Neural cell (in vitro differentiated cells): Measurements from ENCODE around the gene SARNP. TPM values are rescaled to one million over a fixed set of nuclear protein-coding genes. Genes with fewer than 3 reads are reported as not detected.

Source experiments
- H2AFZ ChIP-seq: fragments of 200-600, 300-800 bp; sonication (generic), shearing (Covaris generic); 2 replicates; pipeline ENCODE4 v1.6.0; 2014; ENCODE audit warnings: low read depth, mild to moderate bottlenecking, antibody characterized with exemption, low read length, moderate library complexity
- H3F3A ChIP-seq: fragments of 200-600 bp; shearing (Covaris generic); 2 replicates; pipeline ENCODE4 v1.6.1; 2016; ENCODE audit warnings: mild to moderate bottlenecking, moderate library complexity, mixed read lengths, antibody characterized with exemption, low read length; ENCODE audit not compliant: insufficient read depth, poor library complexity, severe bottlenecking
- H3K27ac ChIP-seq: fragments of 200-600, 300-800 bp; sonication (generic), shearing (Covaris generic); 2 replicates; pipeline ENCODE4 v1.5.1; 2014; ENCODE audit warnings: mild to moderate bottlenecking, low read length, moderate library complexity
- H3K27me3 ChIP-seq: fragments of 300-800, 200-600 bp; sonication (generic), shearing (Covaris generic); 2 replicates; pipeline ENCODE4 v1.6.0; 2014; ENCODE audit warnings: mild to moderate bottlenecking, low read depth, low read length, moderate library complexity; ENCODE audit not compliant: insufficient read depth
- H3K36me3 ChIP-seq: fragments of 300-800, 200-600 bp; sonication (generic), shearing (Covaris generic); 2 replicates; pipeline ENCODE4 v1.5.1; 2014; ENCODE audit warnings: mild to moderate bottlenecking, antibody characterized with exemption, low read length, moderate library complexity; ENCODE audit not compliant: insufficient read depth
- H3K4me2 ChIP-seq: fragments of 300-800, 200-600 bp; sonication (generic), shearing (Covaris generic); 2 replicates; pipeline ENCODE4 v1.6.0; 2014; ENCODE audit warnings: mild to moderate bottlenecking, low read length
- H3K4me3 ChIP-seq: fragments of 300-800, 200-600 bp; sonication (generic), shearing (Covaris generic); 2 replicates; pipeline ENCODE4 v1.5.1; 2014; ENCODE audit warnings: mild to moderate bottlenecking, low read length, moderate library complexity
- H3K79me2 ChIP-seq: fragments of 200-600 bp; shearing (Covaris generic); replicated peaks from 2 replicates; pipeline ENCODE4 v1.6.0; 2014; ENCODE audit warnings: mild to moderate bottlenecking, low read length, moderate library complexity; ENCODE audit not compliant: insufficient read depth
- H3K9ac ChIP-seq: fragments of 300-800, 200-600 bp; sonication (generic), shearing (Covaris generic); 2 replicates; pipeline ENCODE4 v1.6.1; 2016; ENCODE audit warnings: mild to moderate bottlenecking, low read length, mixed read lengths
- H3K9me2 ChIP-seq: fragments of 200-600 bp; shearing (Covaris generic); 2 replicates; pipeline ENCODE4 v1.6.1; 2016; ENCODE audit warnings: mild to moderate bottlenecking, low read length, mixed read lengths; ENCODE audit not compliant: insufficient read depth
- H3K9me3 ChIP-seq: fragments of 200-600, 300-800 bp; sonication (generic), shearing (Covaris generic); 2 replicates; pipeline ENCODE4 v1.6.1; 2016; ENCODE audit warnings: mild to moderate bottlenecking, mixed run types, low read length, moderate library complexity, mixed read lengths
- H4K20me1 ChIP-seq: fragments of 200-600 bp; shearing (Covaris generic); 2 replicates; pipeline ENCODE4 v1.6.1; 2016; ENCODE audit warnings: mild to moderate bottlenecking, mixed run types; ENCODE audit not compliant: insufficient read depth
- EP300 ChIP-seq: fragments of 450-650 bp; conservative IDR thresholded peaks from 2 replicates; pipeline ENCODE4 v1.6.1; 2014; ENCODE audit warnings: antibody characterized with exemption, mild to moderate bottlenecking, moderate library complexity; ENCODE audit not compliant: poor library complexity, severe bottlenecking
- EZH2 ChIP-seq: fragments of 200-600, 300-800 bp; shearing (Covaris generic), sonication (generic); IDR thresholded peaks from 2 replicates; pipeline ENCODE4 v1.6.1; 2014; ENCODE audit warnings: antibody characterized with exemption, low read length, borderline replicate concordance, mild to moderate bottlenecking; ENCODE audit not compliant: insufficient read depth, poor library complexity, severe bottlenecking
- MXI1 ChIP-seq: fragments of 450-650 bp; conservative IDR thresholded peaks from 2 replicates; pipeline ENCODE4 v1.6.1; 2014; ENCODE audit warnings: antibody characterized with exemption, mild to moderate bottlenecking; ENCODE audit not compliant: poor library complexity, severe bottlenecking
- POLR2AphosphoS5 ChIP-seq: IDR thresholded peaks from 2 replicates; pipeline ENCODE4 v1.6.1; 2012
- RAD21 ChIP-seq: fragments of 450-650 bp; conservative IDR thresholded peaks from 2 replicates; pipeline ENCODE4 v1.6.1; 2014; ENCODE audit warnings: antibody characterized with exemption, mild to moderate bottlenecking, moderate library complexity
- SMC3 ChIP-seq: fragments of 450-650 bp; conservative IDR thresholded peaks from 2 replicates; pipeline ENCODE4 v1.6.1; 2014; ENCODE audit warnings: antibody characterized with exemption, mild to moderate bottlenecking, moderate library complexity; ENCODE audit not compliant: poor library complexity
- TAF1 ChIP-seq: IDR thresholded peaks from 2 replicates; pipeline ENCODE4 v1.6.1; 2012; ENCODE audit warnings: low read depth
- polyA plus RNA-seq: library from polyadenylated mRNA; depleted of rRNA; stranded (reverse); fragments of >200 nt; gene quantifications from 2 replicates; pipeline ENCODE4 v1.2.3, GENCODE V29; 2014
- TF ChIP-seq, protein P1 (sequence below): IDR thresholded peaks from 2 replicates; pipeline ENCODE4 v1.6.1; 2012; ENCODE audit warnings: borderline replicate concordance
- TF ChIP-seq, protein P2 (sequence below): fragments of 450-650 bp; IDR thresholded peaks from 2 replicates; pipeline ENCODE4 v1.5.1; 2014; ENCODE audit warnings: antibody characterized with exemption, mild to moderate bottlenecking, moderate library complexity; ENCODE audit not compliant: poor library complexity, severe bottlenecking

Gene SARNP
- polyA plus RNA-seq, 1 donor from 2014 or later, result 332 TPM

DNA sequence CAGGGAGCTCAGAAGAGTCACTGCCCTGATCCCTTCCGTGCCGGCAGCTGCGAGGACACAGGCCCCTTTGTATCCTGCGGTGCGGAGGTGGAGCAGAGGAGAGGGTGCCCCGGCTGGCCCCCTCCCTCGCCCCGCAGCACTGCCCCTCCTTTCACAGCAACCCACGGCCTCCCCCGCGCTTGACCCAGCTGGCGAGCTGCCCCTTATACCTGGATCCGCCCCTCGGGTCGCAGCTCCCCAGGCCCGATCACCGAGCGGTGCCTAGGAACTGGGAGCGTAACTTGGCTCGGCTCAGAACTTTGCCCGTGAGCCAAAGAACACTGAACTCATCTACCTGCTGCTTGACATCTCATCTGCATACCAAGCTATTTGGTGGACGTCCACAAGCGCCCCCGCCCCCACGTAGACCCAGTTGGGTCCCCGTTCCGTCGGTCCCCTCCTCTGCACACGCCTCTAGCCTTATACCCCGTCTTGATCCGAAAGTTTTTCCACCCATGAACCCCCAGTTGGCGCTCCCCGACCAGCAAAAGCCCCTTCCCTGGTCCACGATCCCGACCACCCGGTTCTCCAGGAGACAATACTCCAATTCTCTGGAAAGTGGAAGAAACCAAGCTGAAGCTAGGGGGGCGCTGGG is 12.6 kb upstream of the SARNP start:
- Histone ChIP-seq H3K9me2 (no peaks in the 10 kb centered on the region), H3K27ac (peak overlapping the region; percentile 100), H3K36me3 (no peaks in the 10 kb centered on the region), H3K27me3 (no peaks in the 10 kb centered on the region), H4K20me1 (no peaks in the 10 kb centered on the region), H3K79me2 (peaks cover 45% of the 10 kb centered on the region), H3K4me2 (peak overlapping the region; percentile 37), H3K9ac (peak overlapping the region; percentile 100), H3K4me3 (peak overlapping the region; percentile 100), H3F3A (peaks cover 7% of the 10 kb centered on the region), H3K9me3 (no peaks in the 10 kb centered on the region), H2AFZ (peak overlapping the region; percentile 63)
- TF ChIP-seq POLR2AphosphoS5 (peak; percentile 92), TAF1 (peak; percentile 96), EP300 (no peak), RAD21 (no peak), EZH2 (no peak)
- TF ChIP-seq, protein P1, sequence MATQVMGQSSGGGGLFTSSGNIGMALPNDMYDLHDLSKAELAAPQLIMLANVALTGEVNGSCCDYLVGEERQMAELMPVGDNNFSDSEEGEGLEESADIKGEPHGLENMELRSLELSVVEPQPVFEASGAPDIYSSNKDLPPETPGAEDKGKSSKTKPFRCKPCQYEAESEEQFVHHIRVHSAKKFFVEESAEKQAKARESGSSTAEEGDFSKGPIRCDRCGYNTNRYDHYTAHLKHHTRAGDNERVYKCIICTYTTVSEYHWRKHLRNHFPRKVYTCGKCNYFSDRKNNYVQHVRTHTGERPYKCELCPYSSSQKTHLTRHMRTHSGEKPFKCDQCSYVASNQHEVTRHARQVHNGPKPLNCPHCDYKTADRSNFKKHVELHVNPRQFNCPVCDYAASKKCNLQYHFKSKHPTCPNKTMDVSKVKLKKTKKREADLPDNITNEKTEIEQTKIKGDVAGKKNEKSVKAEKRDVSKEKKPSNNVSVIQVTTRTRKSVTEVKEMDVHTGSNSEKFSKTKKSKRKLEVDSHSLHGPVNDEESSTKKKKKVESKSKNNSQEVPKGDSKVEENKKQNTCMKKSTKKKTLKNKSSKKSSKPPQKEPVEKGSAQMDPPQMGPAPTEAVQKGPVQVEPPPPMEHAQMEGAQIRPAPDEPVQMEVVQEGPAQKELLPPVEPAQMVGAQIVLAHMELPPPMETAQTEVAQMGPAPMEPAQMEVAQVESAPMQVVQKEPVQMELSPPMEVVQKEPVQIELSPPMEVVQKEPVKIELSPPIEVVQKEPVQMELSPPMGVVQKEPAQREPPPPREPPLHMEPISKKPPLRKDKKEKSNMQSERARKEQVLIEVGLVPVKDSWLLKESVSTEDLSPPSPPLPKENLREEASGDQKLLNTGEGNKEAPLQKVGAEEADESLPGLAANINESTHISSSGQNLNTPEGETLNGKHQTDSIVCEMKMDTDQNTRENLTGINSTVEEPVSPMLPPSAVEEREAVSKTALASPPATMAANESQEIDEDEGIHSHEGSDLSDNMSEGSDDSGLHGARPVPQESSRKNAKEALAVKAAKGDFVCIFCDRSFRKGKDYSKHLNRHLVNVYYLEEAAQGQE, result peak; percentile 98
- TF ChIP-seq, protein P2, sequence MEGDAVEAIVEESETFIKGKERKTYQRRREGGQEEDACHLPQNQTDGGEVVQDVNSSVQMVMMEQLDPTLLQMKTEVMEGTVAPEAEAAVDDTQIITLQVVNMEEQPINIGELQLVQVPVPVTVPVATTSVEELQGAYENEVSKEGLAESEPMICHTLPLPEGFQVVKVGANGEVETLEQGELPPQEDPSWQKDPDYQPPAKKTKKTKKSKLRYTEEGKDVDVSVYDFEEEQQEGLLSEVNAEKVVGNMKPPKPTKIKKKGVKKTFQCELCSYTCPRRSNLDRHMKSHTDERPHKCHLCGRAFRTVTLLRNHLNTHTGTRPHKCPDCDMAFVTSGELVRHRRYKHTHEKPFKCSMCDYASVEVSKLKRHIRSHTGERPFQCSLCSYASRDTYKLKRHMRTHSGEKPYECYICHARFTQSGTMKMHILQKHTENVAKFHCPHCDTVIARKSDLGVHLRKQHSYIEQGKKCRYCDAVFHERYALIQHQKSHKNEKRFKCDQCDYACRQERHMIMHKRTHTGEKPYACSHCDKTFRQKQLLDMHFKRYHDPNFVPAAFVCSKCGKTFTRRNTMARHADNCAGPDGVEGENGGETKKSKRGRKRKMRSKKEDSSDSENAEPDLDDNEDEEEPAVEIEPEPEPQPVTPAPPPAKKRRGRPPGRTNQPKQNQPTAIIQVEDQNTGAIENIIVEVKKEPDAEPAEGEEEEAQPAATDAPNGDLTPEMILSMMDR, result no peak

DNA sequence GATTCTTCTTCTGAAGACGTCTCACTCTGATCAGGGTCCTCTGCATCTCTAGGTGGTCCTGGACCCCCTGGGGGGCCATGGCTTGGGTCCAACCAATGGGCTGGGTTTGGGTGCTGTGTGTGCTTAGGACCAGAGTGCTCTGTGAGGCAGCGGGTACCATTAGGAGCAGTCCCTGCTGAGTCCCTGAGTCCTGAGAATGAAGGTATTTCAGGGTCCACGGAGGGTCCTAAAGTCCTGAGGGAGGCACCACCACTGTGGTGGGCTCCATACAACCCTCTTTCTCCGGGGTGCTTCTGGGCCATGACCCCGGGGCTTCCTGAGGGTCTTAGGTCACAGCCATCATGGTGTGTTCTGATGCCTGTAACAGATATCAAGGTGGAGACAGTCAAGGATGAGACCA is 10.8 kb upstream of the SARNP start:
- Histone ChIP-seq H3K9ac (no peak overlapping the region), H3K27ac (no peak overlapping the region)

More for the DNA sequence above, 10.8 kb upstream of the SARNP start:
- Histone ChIP-seq H2AFZ (no peak overlapping the region), H3K4me2 (peak overlapping the region; percentile 51), H3K9me2 (no peaks in the 10 kb centered on the region), H3K79me2 (peaks cover 55% of the 10 kb centered on the region), H3F3A (peaks cover 7% of the 10 kb centered on the region), H3K36me3 (no peaks in the 10 kb centered on the region), H3K4me3 (peak overlapping the region; percentile 100), H3K27me3 (no peaks in the 10 kb centered on the region), H4K20me1 (no peaks in the 10 kb centered on the region), H3K9me3 (no peaks in the 10 kb centered on the region)
- TF ChIP-seq, protein P2, result no peak
- no peak for TF ChIP-seq TAF1
- TF ChIP-seq EZH2, result no peak
- no peak for TF ChIP-seq EP300
- TF ChIP-seq, protein P1, result no peak
- no peak for TF ChIP-seq POLR2AphosphoS5
- TF ChIP-seq RAD21, result no peak
- TF ChIP-seq MXI1, result no peak
- TF ChIP-seq SMC3, result no peak
